GM12878 (cell line): Measurements from ENCODE around the gene CDC37L1. TPM values are rescaled to one million over a fixed set of nuclear protein-coding genes. Genes with fewer than 3 reads are reported as not detected.

Source experiments
- ATAC-seq: fragments of 200-7000 bp; cut with Tn5 transposase; 3 replicates; pipeline ENCODE4 v1.9.1; 2020; ENCODE audit warnings: mild to moderate bottlenecking, moderate library complexity
- BruUV-seq: library from RNA; stranded (reverse); fragments of 400-500 nt; replicated peaks from 2 replicates; lab custom pipeline; 2021; lab: Mats Ljungman, UMichigan
- CTCF ChIA-PET: fragments of 300-600 bp; sonication (Branson Sonifier 250); formaldehyde crosslinking; extraction: SDS; loops from one replicate; lab custom pipeline; 2021; ENCODE audit warnings: inconsistent platforms; lab: Yijun Ruan, JAX
- POLR2A ChIA-PET: fragments of 350-600 bp; formaldehyde crosslinking; extraction: SDS; loops from one replicate; lab custom pipeline; 2021; ENCODE audit warnings: inconsistent platforms; lab: Charles Lee
- RAD21 ChIA-PET: fragments of 300-600 bp; sonication (Branson Sonifier 250); formaldehyde crosslinking; loops from one replicate; lab custom pipeline; 2023; ENCODE audit warnings: antibody characterized with exemption; ENCODE audit not compliant: unreplicated experiment; lab: Charles Lee
- SMC1A ChIA-PET: fragments of 300-600 bp; sonication (Branson Sonifier 250); formaldehyde crosslinking; loops from one replicate; lab custom pipeline; 2023; ENCODE audit not compliant: unreplicated experiment, uncharacterized antibody; lab: Charles Lee
- DNase-seq: peaks from one replicate; pipeline ENCODE4 v3.0.0-alpha.2; 2011; ENCODE audit warnings: low read depth, low spot score
- FAIRE-seq: peaks from 3 replicates; lab custom pipeline; 2011; peaks lifted over from hg19 to GRCh38; lab: Jason Lieb, UNC
- H2AFZ ChIP-seq: 2 replicates; pipeline ENCODE4 v1.6.0; 2011; ENCODE audit warnings: low read depth, low read length, control low read depth; ENCODE audit not compliant: control insufficient read depth
- H3K27ac ChIP-seq: 2 replicates; pipeline ENCODE4 v1.5.1; 2011; ENCODE audit warnings: control low read depth; ENCODE audit not compliant: control insufficient read depth, insufficient read depth
- H3K27me3 ChIP-seq, 2 experiments: replicated peaks in 1 of 2; 2 replicates each; pipeline versions ENCODE4 v1.6.0 to v1.6.1; 2011; ENCODE audit warnings: low read length in 1 of 2; ENCODE audit not compliant: control insufficient read depth in 2 of 2, insufficient read depth in 2 of 2
- H3K36me3 ChIP-seq, 2 experiments: 2 replicates each; pipeline ENCODE4 v1.5.1; 2011; ENCODE audit warnings: low read length in 1 of 2; ENCODE audit not compliant: control insufficient read depth in 2 of 2, insufficient read depth in 2 of 2
- H3K4me1 ChIP-seq: 2 replicates; pipeline ENCODE4 v1.6.1; 2011; ENCODE audit warnings: mild to moderate bottlenecking, low read length, moderate library complexity, mixed read lengths; ENCODE audit not compliant: control insufficient read depth, insufficient read depth
- H3K4me2 ChIP-seq: 2 replicates; pipeline ENCODE4 v1.6.0; 2011; ENCODE audit warnings: control low read depth; ENCODE audit not compliant: control insufficient read depth, insufficient read depth
- H3K4me3 ChIP-seq: fragments of 200-600 bp; sonication (generic); 2 replicates; pipeline ENCODE4 v1.5.1; 2016
- H3K79me2 ChIP-seq: 2 replicates; pipeline ENCODE4 v1.6.0; 2011; ENCODE audit warnings: low read length; ENCODE audit not compliant: control insufficient read depth, insufficient read depth
- H3K9ac ChIP-seq: 2 replicates; pipeline ENCODE4 v1.8.0; 2011; ENCODE audit warnings: low read length, control low read depth, mixed read lengths; ENCODE audit not compliant: control insufficient read depth, insufficient read depth
- H3K9me3 ChIP-seq: replicated peaks from 3 replicates; pipeline ENCODE4 v1.5.1; 2011; ENCODE audit warnings: mild to moderate bottlenecking, low read length; ENCODE audit not compliant: control insufficient read depth, insufficient read depth
- H4K20me1 ChIP-seq: 2 replicates; pipeline ENCODE4 v1.6.0; 2011; ENCODE audit not compliant: control insufficient read depth, insufficient read depth
- CBFB ChIP-seq: IDR thresholded peaks from 2 replicates; pipeline ENCODE4 v1.6.1; 2016; ENCODE audit warnings: antibody characterized with exemption, low read depth
- CHD1 ChIP-seq: IDR thresholded peaks from 2 replicates; pipeline ENCODE4 v1.6.1; 2012; ENCODE audit warnings: low read depth, low read length, improper control_type of control experiment
- POLR2AphosphoS5 ChIP-seq: IDR thresholded peaks from 2 replicates; pipeline ENCODE4 v1.6.1; 2011; ENCODE audit warnings: mild to moderate bottlenecking, low read length, inconsistent platforms
- PRDM15 ChIP-seq: fragments of 450-650 bp; formaldehyde crosslinking; IDR thresholded peaks from 2 replicates; pipeline ENCODE4 v1.4.0; 2020; ENCODE audit warnings: mild to moderate bottlenecking, moderate library complexity
- ZNF687 ChIP-seq: fragments of 450-650 bp; IDR thresholded peaks from 2 replicates; pipeline ENCODE4 v1.6.1; 2017; ENCODE audit warnings: mild to moderate bottlenecking, moderate library complexity
- WGBS: methylation state at CpG from one replicate; pipeline ENCODE4 v1.1.6; 2016; ENCODE audit warnings: low lambda C conversion rate; ENCODE audit not compliant: insufficient replicate concordance, insufficient coverage; ENCODE audit errors: missing lambda C conversion rate; 5-methylcytosine and 5-hydroxymethylcytosine counted together
- in situ Hi-C: fragments of 300-500 bp; cut with MboI; formaldehyde crosslinking; loops from 9 replicates; pipeline ENCODE4 v1.14.3; 2018; ENCODE audit warnings: mixed read lengths
- intact Hi-C: fragments of 100-400 bp; cut with micrococcal nuclease; formaldehyde crosslinking; loops from one replicate; pipeline ENCODE4 v1.14.2; 2022; ENCODE audit not compliant: unreplicated experiment
- polyA plus RNA-seq, 11 experiments: library from polyadenylated mRNA; depleted of rRNA in 4 of 11; unstranded in 6 of 11; stranded (reverse) in 5 of 11; fragments of >200 nt; fragmentation: Nextera tagmentation in 4 of 11; fragmentation: Illumina TruSeq in 1 of 11; extraction: Ambion mirVana in 4 of 11; extraction: Trizol in 1 of 11; gene quantifications; 1 replicate in 1 of 11; 2 replicates in 10 of 11; pipeline versions ENCODE4 v1.2.1 to v1.2.3, GENCODE V29; 2011 to 2016; ENCODE audit warnings: inconsistent platforms in 2 of 11, missing spikeins in 2 of 11, low read depth in 1 of 11
- total RNA-seq, 4 experiments: library from RNA; depleted of rRNA in 3 of 4; stranded (reverse); fragments of >200 nt in 3 of 4; fragmentation: Illumina TruSeq in 1 of 4; extraction: Trizol in 1 of 4; gene quantifications; 2 replicates each; pipeline versions ENCODE4 v1.2.1 to v1.2.3, GENCODE V29; 2013 to 2021
- TF ChIP-seq, protein P1 (sequence below): IDR thresholded peaks from 2 replicates; pipeline ENCODE4 v1.6.1; 2011; ENCODE audit warnings: mild to moderate bottlenecking, low read depth, low read length, moderate library complexity; ENCODE audit not compliant: insufficient replicate concordance
- TF ChIP-seq, protein P2 (sequence below): fragments of 450-650 bp; IDR thresholded peaks from 2 replicates; pipeline ENCODE4 v1.6.1; 2017; ENCODE audit warnings: mild to moderate bottlenecking, low read depth, inconsistent platforms; ENCODE audit not compliant: poor library complexity, severe bottlenecking

Gene CDC37L1
- total and polyA plus RNA-seq, 10 of the 15 experiments (the other 5 are each of a cell fraction or from before 2014, with no cell fraction given) = 2.2 to 16.6 (median 8.2) TPM

DNA sequence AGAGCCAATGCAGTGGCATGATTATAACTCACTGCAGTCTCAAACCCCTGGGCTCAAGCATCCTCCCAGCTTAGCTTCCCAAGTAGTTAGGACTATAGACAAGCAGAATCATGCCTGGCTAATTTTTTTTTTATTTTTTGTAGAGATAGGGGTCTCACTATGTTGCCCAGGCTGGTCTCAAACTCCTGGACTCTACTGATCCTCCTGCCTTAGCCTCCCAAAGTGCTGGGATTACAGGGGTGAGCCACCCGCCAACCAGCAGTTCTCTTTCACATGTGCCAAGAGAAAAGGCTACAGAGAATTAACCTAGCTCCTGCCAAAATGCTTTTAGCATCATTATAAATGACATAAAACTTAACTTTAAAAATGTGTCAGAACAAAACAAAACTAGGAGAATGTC lies 53.5 kb downstream of the CDC37L1 start:
- in situ Hi-C loops = no loop called here
- RAD21 ChIA-PET = interaction anchor here (0.7 to 1.6 kb wide), 3 partner anchors 8 to 11 kb away, joined by 3 to 8 read pairs (median 3); partner anchors contain the start of gene AK3
- Histone ChIP-seq H3K4me2 (no peak overlapping the region), H3K27ac (no peak overlapping the region), H4K20me1 (no peaks in the 10 kb centered on the region), H3K79me2 (peaks cover 76% of the 10 kb centered on the region), H3K36me3 (no peaks in the 10 kb centered on the region), H3K4me1 (peaks cover 4% of the 10 kb centered on the region; the same call in 1 of the 2 replicates), H3K4me3 (no peak overlapping the region), H3K9ac (no peak overlapping the region), H3K27me3 (no peaks in the 10 kb centered on the region), H3K9me3 (no peaks in the 10 kb centered on the region; the same call in 2 of the 3 replicates), H2AFZ (no peak overlapping the region)
- SMC1A ChIA-PET = interaction anchor here (1.0 to 2.9 kb wide), 5 partner anchors 10 to 89 kb away, joined by 3 to 9 read pairs (median 5); partner anchors contain the start of gene SPATA6L
- intact Hi-C loops = no loop called here
- DNase-seq (no peak), FAIRE-seq (no peak), ATAC-seq (no peak)
- no TSS peak for BruUV-seq
- CTCF ChIA-PET = interaction anchor here (0.6 to 1.1 kb wide), 5 partner anchors 8 to 224 kb away, joined by 3 to 5 read pairs (median 3); partner anchors contain the start of gene AK3
- POLR2A ChIA-PET = interaction anchor here (0.6 kb wide), 1 partner anchor 1205 kb away, joined by 3 read pairs; no protein-coding TSS in a partner anchor
- WGBS = 95% methylated on average over 1 of the region's 1 CpG
- TF ChIP-seq PRDM15 (CRISPR knock-in tag) = no peak
- TF ChIP-seq CBFB = no peak
- no peak for TF ChIP-seq CHD1
- TF ChIP-seq, protein P1, sequence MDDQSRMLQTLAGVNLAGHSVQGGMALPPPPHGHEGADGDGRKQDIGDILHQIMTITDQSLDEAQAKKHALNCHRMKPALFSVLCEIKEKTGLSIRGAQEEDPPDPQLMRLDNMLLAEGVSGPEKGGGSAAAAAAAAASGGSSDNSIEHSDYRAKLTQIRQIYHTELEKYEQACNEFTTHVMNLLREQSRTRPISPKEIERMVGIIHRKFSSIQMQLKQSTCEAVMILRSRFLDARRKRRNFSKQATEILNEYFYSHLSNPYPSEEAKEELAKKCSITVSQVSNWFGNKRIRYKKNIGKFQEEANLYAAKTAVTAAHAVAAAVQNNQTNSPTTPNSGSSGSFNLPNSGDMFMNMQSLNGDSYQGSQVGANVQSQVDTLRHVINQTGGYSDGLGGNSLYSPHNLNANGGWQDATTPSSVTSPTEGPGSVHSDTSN = no peak
- TF ChIP-seq POLR2AphosphoS5 = no peak
- TF ChIP-seq, protein P2, sequence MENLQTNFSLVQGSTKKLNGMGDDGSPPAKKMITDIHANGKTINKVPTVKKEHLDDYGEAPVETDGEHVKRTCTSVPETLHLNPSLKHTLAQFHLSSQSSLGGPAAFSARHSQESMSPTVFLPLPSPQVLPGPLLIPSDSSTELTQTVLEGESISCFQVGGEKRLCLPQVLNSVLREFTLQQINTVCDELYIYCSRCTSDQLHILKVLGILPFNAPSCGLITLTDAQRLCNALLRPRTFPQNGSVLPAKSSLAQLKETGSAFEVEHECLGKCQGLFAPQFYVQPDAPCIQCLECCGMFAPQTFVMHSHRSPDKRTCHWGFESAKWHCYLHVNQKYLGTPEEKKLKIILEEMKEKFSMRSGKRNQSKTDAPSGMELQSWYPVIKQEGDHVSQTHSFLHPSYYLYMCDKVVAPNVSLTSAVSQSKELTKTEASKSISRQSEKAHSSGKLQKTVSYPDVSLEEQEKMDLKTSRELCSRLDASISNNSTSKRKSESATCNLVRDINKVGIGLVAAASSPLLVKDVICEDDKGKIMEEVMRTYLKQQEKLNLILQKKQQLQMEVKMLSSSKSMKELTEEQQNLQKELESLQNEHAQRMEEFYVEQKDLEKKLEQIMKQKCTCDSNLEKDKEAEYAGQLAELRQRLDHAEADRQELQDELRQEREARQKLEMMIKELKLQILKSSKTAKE = no peak
- no peak for TF ChIP-seq ZNF687
